ENCODE data around the gene ZNF117. TPM values are rescaled to one million over a fixed set of nuclear protein-coding genes. Genes with fewer than 3 reads are reported as not detected.

The ZNF117 gene
- total RNA-seq, 2 donors from 2014 or later: 1.8 to 6.2 TPM

DNA sequence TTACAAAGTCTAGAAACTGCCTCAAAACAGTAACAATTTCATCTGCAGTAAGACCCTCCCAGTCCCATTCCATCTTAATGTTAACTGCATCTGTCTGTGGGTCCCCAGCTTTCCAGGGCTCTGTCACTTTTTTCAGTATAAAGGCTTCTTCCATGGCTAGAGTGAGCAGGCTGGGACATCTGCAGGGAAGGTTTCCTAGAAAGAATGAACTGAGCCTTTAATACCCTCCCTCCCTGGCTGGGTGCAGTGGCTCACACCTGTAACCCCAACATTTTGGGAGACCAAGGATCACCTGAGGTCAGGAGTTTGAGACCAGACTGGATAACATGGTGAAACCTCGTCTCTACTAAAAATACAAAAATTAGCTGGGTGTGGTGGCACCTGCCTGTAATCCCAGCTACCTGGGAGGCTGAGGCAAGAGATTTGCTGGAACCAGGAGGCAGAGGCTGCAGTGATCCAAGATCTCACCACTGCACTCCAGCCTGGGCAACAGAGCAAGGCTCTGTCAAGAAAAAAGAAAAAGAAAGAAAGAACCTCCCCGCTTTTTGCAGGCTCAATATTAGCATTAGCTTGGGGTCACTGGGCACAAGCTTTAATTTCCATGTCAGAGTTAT is 12.2 kb upstream of the ZNF117 start:
- peaks cover 77% of the 10 kb centered on the region for H3K36me3 Mint-ChIP-seq (ENCODE audit: low read depth)
- H3K9me3 Mint-ChIP-seq: peaks cover 21% of the 10 kb centered on the region
- peaks cover 18% of the 10 kb centered on the region for H3K4me1 Mint-ChIP-seq

DNA sequence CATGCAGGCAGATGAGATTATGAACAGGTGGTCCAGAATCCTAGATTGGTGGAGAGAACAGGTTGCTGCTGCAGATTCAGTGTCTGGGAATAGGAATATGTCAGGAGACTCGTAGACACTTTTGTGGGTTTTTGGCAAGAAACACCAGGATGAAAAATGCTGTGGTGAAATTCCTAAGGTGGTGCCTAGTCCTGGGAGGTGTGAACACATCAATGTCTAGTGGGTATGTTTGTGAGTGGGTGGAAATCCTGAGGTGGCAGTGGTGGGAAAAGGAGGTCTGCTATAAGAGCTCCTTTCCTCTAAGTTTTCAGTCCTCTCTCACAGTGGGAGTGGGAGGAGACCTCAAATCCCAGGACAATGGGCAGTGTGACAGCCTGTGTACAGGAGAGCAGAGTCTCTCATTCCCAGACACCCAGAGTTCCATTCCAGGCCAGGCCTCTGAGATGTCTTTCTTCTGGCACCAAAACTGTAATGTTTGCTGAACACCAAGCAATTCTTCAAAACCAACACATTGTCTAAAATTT is 10.5 kb upstream of the ZNF117 start:
- no peaks in the 10 kb centered on the region for H3K27me3 Mint-ChIP-seq
- peaks cover 31% of the 10 kb centered on the region for H3K9me3 Mint-ChIP-seq
- H3K4me1 Mint-ChIP-seq: peaks cover 10% of the 10 kb centered on the region
- H3K27ac Mint-ChIP-seq: no peak overlapping the region
- ATAC-seq (replicated peaks): no peak
- no peak overlapping the region for H3K4me3 Mint-ChIP-seq
- H3K36me3 Mint-ChIP-seq (ENCODE audit: low read depth): peaks cover 78% of the 10 kb centered on the region

More for the DNA sequence above, 12.2 kb upstream of the ZNF117 start:
- H3K4me3 Mint-ChIP-seq: no peak overlapping the region
- H3K27me3 Mint-ChIP-seq: no peaks in the 10 kb centered on the region
- H3K27ac Mint-ChIP-seq: no peak overlapping the region
- ATAC-seq (replicated peaks): no peak

DNA sequence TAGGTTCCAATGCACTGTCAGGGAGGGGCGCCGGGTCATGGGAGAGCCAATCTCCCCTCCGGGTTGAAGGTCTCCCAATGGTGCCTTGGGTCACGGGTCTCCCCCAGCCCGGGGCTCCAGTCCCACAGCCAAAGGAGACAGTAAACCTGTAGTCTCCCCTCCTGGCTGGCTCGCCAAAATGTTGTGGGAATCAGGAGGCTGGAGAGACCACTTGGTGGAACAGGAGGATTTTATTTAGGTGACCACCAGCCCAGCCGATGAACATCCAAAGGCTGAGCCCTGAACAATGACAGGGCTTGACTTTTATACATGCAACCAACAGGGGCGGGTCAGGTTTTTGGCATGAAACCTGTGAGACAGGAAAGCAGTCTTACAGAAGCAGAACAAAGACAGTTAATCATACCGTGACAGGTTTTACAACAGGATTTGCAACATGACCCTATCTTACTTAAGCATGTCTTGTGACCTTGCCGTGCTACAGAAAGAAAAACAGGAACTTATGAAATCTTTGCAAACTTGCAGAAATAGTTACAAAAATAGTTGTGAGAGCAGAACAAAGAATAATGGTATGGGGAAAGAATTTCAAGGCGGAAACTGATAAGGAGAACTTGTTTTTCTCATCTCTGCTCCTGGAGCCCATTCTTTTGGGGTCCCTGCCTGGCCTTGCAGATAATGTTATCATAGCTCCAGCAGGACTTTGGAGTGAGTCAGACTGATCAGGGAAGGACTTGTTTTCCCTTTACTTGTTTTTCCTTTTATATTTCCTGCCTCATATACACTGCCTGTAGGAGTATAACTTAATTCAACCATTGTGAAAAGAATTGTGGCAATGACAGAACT is 8.5 kb upstream of the ZNF117 start:
- ATAC-seq (replicated peaks): no peak
- H3K4me3 Mint-ChIP-seq: no peak overlapping the region
- peaks cover 37% of the 10 kb centered on the region for H3K9me3 Mint-ChIP-seq
- H3K27ac Mint-ChIP-seq: no peak overlapping the region
- H3K4me1 Mint-ChIP-seq: peaks cover 5% of the 10 kb centered on the region
- H3K36me3 Mint-ChIP-seq (ENCODE audit: low read depth): peaks cover 64% of the 10 kb centered on the region
- no peaks in the 10 kb centered on the region for H3K27me3 Mint-ChIP-seq

DNA sequence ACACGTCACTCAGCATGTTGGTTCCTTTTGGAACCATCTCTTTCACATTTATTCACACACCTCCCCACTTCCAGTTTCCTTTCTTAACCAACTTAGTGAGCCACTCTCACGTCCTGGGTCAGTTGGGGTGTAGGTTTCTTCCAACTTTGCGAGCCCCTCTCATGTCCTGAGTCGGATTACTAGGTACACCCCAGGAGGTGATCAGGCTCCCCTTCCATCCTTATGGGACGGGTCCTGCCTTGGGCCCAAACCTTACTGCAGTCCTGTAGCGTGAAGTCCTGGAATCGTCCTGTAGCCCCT is 8.0 kb upstream of the ZNF117 start:
- H3K27me3 Mint-ChIP-seq: no peaks in the 10 kb centered on the region
- no peak overlapping the region for H3K4me3 Mint-ChIP-seq
- no peak for ATAC-seq (replicated peaks)
- H3K9me3 Mint-ChIP-seq: peaks cover 39% of the 10 kb centered on the region
- peaks cover 4% of the 10 kb centered on the region for H3K4me1 Mint-ChIP-seq
- H3K36me3 Mint-ChIP-seq (ENCODE audit: low read depth): peaks cover 58% of the 10 kb centered on the region
- H3K27ac Mint-ChIP-seq: no peak overlapping the region

DNA sequence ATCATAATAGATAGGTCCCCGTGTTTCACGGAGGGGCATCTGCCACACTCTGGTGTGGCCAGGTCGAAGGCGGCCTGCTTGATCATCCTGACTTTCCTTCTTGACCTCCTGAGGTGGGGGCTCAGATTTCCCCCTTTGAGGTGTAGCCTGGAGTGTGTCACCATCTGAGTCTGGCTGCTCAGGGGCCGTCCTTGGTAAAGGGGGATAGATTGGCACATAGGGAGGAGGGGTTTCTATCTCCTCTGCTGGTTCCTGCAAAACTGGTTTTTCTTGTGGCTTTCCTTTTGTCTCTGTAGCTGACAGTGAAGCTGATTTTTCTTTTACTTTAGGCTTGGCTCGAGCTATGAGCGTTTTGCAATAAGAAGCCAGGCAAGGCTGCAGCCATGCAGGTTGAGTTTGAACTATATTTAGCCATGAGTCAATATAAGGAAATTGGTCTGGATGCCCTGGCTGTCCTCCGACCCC is 7.1 kb upstream of the ZNF117 start:
- no peak overlapping the region for H3K27ac Mint-ChIP-seq
- peaks cover 50% of the 10 kb centered on the region for H3K36me3 Mint-ChIP-seq (ENCODE audit: low read depth)
- no peaks in the 10 kb centered on the region for H3K4me1 Mint-ChIP-seq
- peaks cover 39% of the 10 kb centered on the region for H3K9me3 Mint-ChIP-seq
- H3K27me3 Mint-ChIP-seq: no peaks in the 10 kb centered on the region
- no peak for ATAC-seq (replicated peaks)
- H3K4me3 Mint-ChIP-seq: no peak overlapping the region

DNA sequence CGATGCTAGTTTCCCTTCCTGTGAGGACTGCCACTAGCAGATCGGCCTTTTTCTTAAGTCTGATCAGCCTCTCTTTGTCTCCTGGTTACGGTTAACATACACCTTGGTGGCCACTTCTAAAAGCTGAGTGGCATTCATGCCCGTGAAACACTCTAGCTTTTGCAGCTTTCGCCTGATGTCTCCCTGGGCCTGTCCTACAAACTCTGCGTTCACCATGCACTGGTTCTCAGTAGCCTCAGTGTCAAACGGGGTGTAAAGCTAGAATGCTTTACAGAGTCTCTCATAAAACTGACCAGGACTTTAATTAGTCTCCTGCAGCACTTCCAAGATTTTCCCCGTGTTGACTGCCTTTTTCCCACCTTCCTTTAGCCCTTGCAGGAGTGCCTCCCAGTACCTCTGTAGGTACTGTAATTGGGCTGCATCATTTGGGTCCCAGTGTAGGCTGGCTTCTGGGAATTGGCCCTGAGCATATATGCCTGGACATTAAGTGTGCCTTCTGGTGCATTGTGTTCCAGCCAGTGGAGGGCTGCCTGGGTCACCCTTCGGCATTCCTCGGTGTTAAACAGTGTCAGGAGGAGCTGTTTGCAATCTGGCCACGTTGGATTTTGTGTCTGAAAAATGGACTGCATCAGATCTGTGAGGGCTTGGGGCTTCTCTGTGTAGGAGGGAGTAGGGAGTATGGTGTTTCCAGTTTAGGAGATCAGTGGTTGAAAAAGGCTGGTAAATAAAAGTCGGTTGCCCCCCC is 6.5 kb upstream of the ZNF117 start:
- Mint-ChIP-seq H3K27me3 (no peaks in the 10 kb centered on the region), H3K27ac (no peak overlapping the region), H3K9me3 (peaks cover 41% of the 10 kb centered on the region), H3K4me3 (no peak overlapping the region), H3K4me1 (no peaks in the 10 kb centered on the region), H3K36me3 (ENCODE audit: low read depth) (peaks cover 46% of the 10 kb centered on the region)
- no peak for ATAC-seq (replicated peaks)

DNA sequence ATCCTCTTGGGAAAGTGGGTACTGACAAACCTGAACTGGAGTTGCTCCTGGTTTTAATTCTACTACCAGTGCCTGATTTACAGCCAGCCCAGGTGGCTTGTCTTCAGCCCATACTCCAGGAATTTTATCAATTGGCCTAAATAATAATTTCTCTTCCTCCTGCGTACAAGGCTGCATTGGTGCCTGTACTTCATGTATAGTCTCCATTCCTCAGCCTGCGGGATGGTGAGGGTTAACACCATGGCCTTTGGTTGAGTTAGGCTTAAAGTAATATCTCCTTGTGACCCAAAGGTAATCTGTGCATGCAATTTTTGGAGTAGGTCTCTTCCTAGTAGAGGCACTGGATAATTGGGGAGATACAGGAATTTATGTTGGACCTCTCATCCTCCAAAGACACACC is 5.5 kb upstream of the ZNF117 start:
- Mint-ChIP-seq H3K27ac (no peak overlapping the region), H3K4me3 (no peak overlapping the region), H3K36me3 (ENCODE audit: low read depth) (peaks cover 38% of the 10 kb centered on the region), H3K9me3 (peaks cover 42% of the 10 kb centered on the region), H3K27me3 (no peaks in the 10 kb centered on the region), H3K4me1 (no peaks in the 10 kb centered on the region)
- ATAC-seq (replicated peaks): no peak

DNA sequence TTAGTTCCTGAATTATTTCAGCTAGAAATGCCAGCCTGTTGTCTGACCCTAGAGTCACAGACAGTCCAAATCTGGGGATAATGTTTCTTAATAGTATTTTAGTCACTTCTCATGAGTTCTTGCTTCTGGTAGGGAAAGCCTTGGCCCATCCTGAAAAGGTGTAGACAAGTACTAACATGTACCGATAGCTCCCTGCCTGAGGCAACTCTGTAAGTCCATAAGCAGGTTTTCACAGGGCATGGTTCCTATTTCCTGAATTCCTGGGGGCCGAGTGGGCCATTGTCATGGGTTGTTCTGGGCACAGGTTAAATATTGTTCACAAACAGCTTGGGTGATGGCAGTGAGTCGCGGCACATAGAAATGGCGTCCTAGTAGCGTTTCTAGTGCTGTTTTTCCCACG is 3.1 kb upstream of the ZNF117 start:
- no peaks in the 10 kb centered on the region for H3K27me3 Mint-ChIP-seq
- no peaks in the 10 kb centered on the region for H3K4me1 Mint-ChIP-seq
- peaks cover 39% of the 10 kb centered on the region for H3K9me3 Mint-ChIP-seq
- no peak overlapping the region for H3K27ac Mint-ChIP-seq
- no peak overlapping the region for H3K4me3 Mint-ChIP-seq
- ATAC-seq (replicated peaks): no peak
- peaks cover 15% of the 10 kb centered on the region for H3K36me3 Mint-ChIP-seq (ENCODE audit: low read depth)

DNA sequence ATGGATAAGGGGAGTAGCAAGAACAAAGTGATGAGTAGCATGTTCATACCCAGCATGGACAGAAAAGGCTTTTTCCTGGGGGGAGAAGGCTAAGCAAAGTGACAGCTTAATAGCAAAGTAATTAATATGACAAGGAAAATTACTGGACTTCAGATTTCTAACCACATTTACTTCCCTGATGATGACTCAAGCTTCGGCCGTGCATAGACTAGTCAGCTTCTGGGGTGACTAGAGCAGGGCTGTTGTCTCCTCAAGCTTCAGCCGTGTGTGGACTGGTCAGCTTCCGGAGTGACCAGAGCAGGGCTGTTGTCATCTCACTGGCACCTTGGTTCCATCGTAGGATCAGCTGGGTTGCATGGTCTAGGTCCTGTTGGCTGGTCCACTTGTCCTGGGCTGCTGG is 2.1 kb upstream of the ZNF117 start:
- Mint-ChIP-seq H3K4me1 (no peaks in the 10 kb centered on the region), H3K27me3 (no peaks in the 10 kb centered on the region), H3K36me3 (ENCODE audit: low read depth) (peaks cover 14% of the 10 kb centered on the region), H3K4me3 (no peak overlapping the region), H3K9me3 (peaks cover 43% of the 10 kb centered on the region), H3K27ac (no peak overlapping the region)
- no peak for ATAC-seq (replicated peaks)

DNA sequence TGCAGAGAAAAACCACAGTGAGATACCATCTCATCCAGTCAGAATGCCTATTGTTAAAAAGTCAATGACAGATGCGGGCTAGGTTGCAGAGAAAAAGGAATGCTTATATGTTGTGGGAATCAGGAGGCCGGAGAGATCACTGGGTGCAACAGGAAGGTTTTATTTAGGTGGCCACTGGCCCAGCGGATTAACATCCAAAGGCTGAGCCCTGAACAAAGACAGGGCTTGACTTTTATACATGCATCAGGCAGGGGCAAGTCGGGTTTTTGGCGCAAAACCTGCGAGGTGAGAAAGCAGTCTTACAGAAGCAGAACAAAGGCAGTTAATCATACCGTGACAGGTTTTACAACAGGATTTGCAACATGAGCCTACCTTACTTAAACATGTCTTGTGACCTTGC is 620 bp downstream of the ZNF117 start:
- H3K27me3 Mint-ChIP-seq: no peaks in the 10 kb centered on the region
- peaks cover 36% of the 10 kb centered on the region for H3K36me3 Mint-ChIP-seq (ENCODE audit: low read depth)

DNA sequence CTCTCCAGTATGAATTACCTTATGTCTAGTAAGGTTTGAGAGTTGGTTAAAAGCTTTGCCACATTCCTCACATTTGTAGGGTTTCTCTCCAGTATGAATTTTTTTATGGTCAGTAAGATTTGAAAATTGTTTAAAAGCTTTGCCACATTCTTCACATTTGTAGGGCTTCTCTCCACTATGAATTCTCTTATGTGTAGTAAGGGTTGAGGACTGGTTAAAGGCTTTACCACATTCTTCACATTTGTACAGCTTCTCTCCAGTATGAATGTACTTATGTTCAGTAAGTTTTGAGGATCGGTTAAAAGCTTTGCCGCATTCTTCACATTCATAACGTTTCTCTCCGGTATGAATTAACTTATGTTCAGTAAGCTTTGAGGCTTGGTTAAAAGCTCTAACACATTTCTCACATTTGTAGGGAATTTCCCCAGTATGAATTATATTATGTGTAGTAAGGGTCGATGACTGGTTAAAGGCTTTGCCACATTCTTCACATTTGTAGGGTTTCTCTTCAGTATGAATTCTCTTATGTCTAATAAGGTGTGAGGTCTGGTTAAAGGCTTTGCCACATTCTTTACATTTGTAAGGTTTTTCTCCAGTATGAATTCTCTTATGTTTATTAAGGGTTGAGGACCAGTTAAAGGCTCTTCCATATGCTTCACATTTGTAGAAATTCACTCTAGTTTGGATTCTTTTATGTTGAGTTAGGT is 12.2 kb downstream of the ZNF117 start:
- no peak overlapping the region for H3K4me3 Mint-ChIP-seq
- H3K4me1 Mint-ChIP-seq: no peaks in the 10 kb centered on the region
- H3K9me3 Mint-ChIP-seq: peaks cover 44% of the 10 kb centered on the region
- no peak overlapping the region for H3K27ac Mint-ChIP-seq
- H3K36me3 Mint-ChIP-seq (ENCODE audit: low read depth): peaks cover 53% of the 10 kb centered on the region
- ATAC-seq (replicated peaks): no peak
- no peaks in the 10 kb centered on the region for H3K27me3 Mint-ChIP-seq

More for the DNA sequence above, 620 bp downstream of the ZNF117 start:
- peaks cover 46% of the 10 kb centered on the region for H3K9me3 Mint-ChIP-seq
- H3K27ac Mint-ChIP-seq: no peak overlapping the region
- no peaks in the 10 kb centered on the region for H3K4me1 Mint-ChIP-seq
- H3K4me3 Mint-ChIP-seq: no peak overlapping the region
- no peak for ATAC-seq (replicated peaks)

DNA sequence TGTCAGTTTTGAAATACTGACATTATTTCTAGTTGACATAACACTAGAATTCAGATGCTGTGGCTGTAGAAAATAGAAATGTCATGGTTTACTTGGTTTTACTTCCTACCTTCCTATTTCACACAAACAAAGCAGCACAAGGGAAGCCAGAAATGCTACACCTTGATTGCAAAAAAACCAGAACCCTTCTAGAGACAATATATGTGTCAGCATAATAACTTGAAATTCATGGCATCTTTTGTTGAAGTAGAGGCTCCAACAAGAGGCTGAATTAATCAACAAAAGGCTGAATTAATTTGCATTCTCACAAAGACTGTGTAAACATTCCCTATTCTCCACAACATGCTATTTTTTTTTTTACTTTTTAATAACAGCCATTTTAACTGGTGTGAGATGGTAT is 25.2 kb downstream of the ZNF117 start:
- Mint-ChIP-seq H3K4me1 (no peaks in the 10 kb centered on the region), H3K27me3 (peaks cover 4% of the 10 kb centered on the region), H3K9me3 (peaks cover 12% of the 10 kb centered on the region), H3K27ac (no peak overlapping the region), H3K4me3 (no peak overlapping the region), H3K36me3 (ENCODE audit: low read depth) (no peaks in the 10 kb centered on the region)
- ATAC-seq (replicated peaks): no peak

DNA sequence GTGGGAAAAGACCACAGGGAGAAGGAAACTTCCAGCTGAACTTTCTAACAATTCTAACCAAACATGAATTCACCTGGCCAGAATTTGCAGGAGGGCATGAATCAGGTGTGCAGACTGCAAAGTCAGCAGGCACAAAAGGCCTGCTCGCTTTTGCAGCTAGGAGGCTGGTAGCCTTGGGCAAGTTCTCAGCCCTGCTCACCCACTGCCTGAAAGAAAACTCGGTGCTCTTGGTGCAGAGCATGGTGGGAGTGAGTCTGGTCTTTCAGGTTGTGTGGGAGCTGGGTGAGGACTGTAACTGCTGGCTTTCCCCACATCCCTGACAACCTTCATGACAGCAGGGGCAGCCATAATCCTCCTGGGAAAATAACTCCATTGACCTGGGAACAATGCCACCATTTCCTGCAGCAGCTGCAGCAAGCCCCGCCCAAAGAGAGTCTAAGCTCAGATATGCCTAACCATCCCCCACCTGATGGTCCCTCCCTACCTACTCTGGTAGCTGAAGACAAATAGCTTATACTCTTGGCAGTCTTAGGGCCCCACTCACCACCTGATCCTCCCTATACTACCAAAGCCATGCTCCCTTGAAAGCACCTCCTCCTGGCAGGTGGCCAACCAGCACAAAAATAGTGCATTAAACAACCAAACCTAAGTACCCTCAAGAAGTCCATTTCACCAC is 31.6 kb downstream of the ZNF117 start:
- Mint-ChIP-seq H3K36me3 (ENCODE audit: low read depth) (no peaks in the 10 kb centered on the region), H3K4me1 (no peaks in the 10 kb centered on the region), H3K27me3 (peaks cover 4% of the 10 kb centered on the region), H3K9me3 (peaks cover 8% of the 10 kb centered on the region), H3K27ac (no peak overlapping the region), H3K4me3 (no peak overlapping the region)
- ATAC-seq (replicated peaks): no peak
